HepG2 (cell line): Measurements from ENCODE around the gene TMEM183A. TPM values are rescaled to one million over a fixed set of nuclear protein-coding genes. Genes with fewer than 3 reads are reported as not detected.

Experiments
- ATAC-seq: fragments of 200-7000 bp; cut with Tn5 transposase; 3 replicates; pipeline ENCODE4 v1.9.1; 2020; ENCODE audit warnings: mild to moderate bottlenecking, moderate library complexity
- BruUV-seq: library from RNA; stranded (reverse); fragments of 400-500 nt; replicated peaks from 2 replicates; lab custom pipeline; 2021; lab: Mats Ljungman, UMichigan
- CTCF ChIA-PET: fragments of 300-600 bp; formaldehyde crosslinking; extraction: SDS; loops from one replicate; lab custom pipeline; 2021; ENCODE audit warnings: low total read pairs, inconsistent platforms, low intra/inter-chr PET ratio; lab: Yijun Ruan, JAX
- POLR2A ChIA-PET: fragments of 350-600 bp; sonication (Branson Sonifier 250); formaldehyde crosslinking; loops from one replicate; lab custom pipeline; 2020; ENCODE audit warnings: antibody characterized with exemption, inconsistent platforms; lab: Yijun Ruan, JAX
- DNase-seq: peaks from one replicate; pipeline ENCODE4 v3.0.0-alpha.2; 2015; ENCODE audit warnings: low spot score
- FAIRE-seq: peaks from 3 replicates; lab custom pipeline; 2011; peaks lifted over from hg19 to GRCh38; lab: Jason Lieb, UNC
- H2AFZ ChIP-seq: one replicate; pipeline ENCODE4 v1.6.1; 2011; ENCODE audit warnings: low read length, inconsistent platforms
- H3K27ac ChIP-seq: fragments of 300-600 bp; 3 replicates; pipeline ENCODE4 v1.8.0; 2011; ENCODE audit warnings: mixed run types, mild to moderate bottlenecking, mixed read lengths, low read length, inconsistent platforms; ENCODE audit not compliant: insufficient read depth; ENCODE audit errors: extremely low read length
- H3K27me3 ChIP-seq, 2 experiments: fragments of 200-600 bp in 1 of 2; 2 replicates in 1 of 2; 3 replicates in 1 of 2; pipeline versions ENCODE4 v1.6.0 to v1.8.0; 2011; ENCODE audit warnings: low read length in 2 of 2, mild to moderate bottlenecking in 2 of 2, moderate library complexity in 2 of 2, inconsistent platforms in 1 of 2; ENCODE audit not compliant: insufficient read depth in 2 of 2, control insufficient read depth in 1 of 2
- H3K36me3 ChIP-seq, 2 experiments: fragments of 200-600 bp in 1 of 2; replicated peaks in 1 of 2; 2 replicates in 1 of 2; 3 replicates in 1 of 2; pipeline versions ENCODE4 v1.5.1 to v1.8.0; 2011; ENCODE audit warnings: low read length in 2 of 2, inconsistent platforms in 1 of 2; ENCODE audit not compliant: insufficient read depth in 2 of 2, control insufficient read depth in 1 of 2
- H3K4me1 ChIP-seq: 2 replicates; pipeline ENCODE4 v1.5.1; 2012; ENCODE audit warnings: low read length, inconsistent platforms; ENCODE audit not compliant: insufficient read depth
- H3K4me2 ChIP-seq: 2 replicates; pipeline ENCODE4 v1.6.0; 2011; ENCODE audit warnings: low read depth, low read length, inconsistent platforms
- H3K4me3 ChIP-seq, 3 experiments: fragments of 200-600 bp in 1 of 3; sonication (generic), shearing (Covaris generic) in 1 of 3; replicated peaks in 1 of 3; 2 replicates each; pipeline ENCODE4 v1.5.1; 2011 to 2016; ENCODE audit warnings: low read length in 3 of 3, inconsistent platforms in 2 of 3, low read depth in 2 of 3, mild to moderate bottlenecking in 2 of 3, control low read depth in 1 of 3, mixed read lengths in 1 of 3; ENCODE audit not compliant: insufficient read depth in 1 of 3
- H3K79me2 ChIP-seq: one replicate; pipeline ENCODE4 v1.6.1; 2011; ENCODE audit warnings: low read length, inconsistent platforms; ENCODE audit not compliant: insufficient read depth
- H3K9ac ChIP-seq: 2 replicates; pipeline ENCODE4 v1.6.0; 2011; ENCODE audit warnings: mild to moderate bottlenecking, low read depth, low read length, inconsistent platforms; ENCODE audit not compliant: insufficient read depth
- H3K9me3 ChIP-seq: 2 replicates; pipeline ENCODE4 v1.5.1; 2012; ENCODE audit warnings: mild to moderate bottlenecking, low read length
- H4K20me1 ChIP-seq: 2 replicates; pipeline ENCODE4 v1.6.0; 2011; ENCODE audit warnings: inconsistent platforms, mild to moderate bottlenecking, low read length, moderate library complexity; ENCODE audit not compliant: insufficient read depth
- EHMT2 ChIP-seq: fragments of 200-600 bp; sonication (generic); IDR thresholded peaks from 2 replicates; pipeline ENCODE4 v1.7.0; 2017; ENCODE audit warnings: antibody characterized with exemption, low read depth, low read length, borderline replicate concordance
- GZF1 ChIP-seq: sonication (generic); formaldehyde crosslinking; IDR thresholded peaks from 2 replicates; pipeline ENCODE4 v1.5.1; 2020; ENCODE audit warnings: mild to moderate bottlenecking, missing genetic modification reagents
- HMG20B ChIP-seq: conservative IDR thresholded peaks from 2 replicates; pipeline ENCODE4 v1.6.1; 2016; ENCODE audit warnings: missing genetic modification reagents, missing compliant biosample characterization
- ZFP36 ChIP-seq: fragments of 150-350 bp; IDR thresholded peaks from 2 replicates; pipeline ENCODE4 v1.6.1; 2018; ENCODE audit warnings: borderline replicate concordance, low read length, low read depth; ENCODE audit not compliant: partially characterized antibody
- ZFX ChIP-seq: sonication (generic); formaldehyde crosslinking; IDR thresholded peaks from 2 replicates; pipeline ENCODE4 v1.4.0; 2020; ENCODE audit warnings: mild to moderate bottlenecking, low read depth, missing genetic modification reagents, moderate library complexity
- ZNF577 ChIP-seq: sonication (generic); formaldehyde crosslinking; IDR thresholded peaks from 2 replicates; pipeline ENCODE4 v1.4.0; 2020; ENCODE audit warnings: mild to moderate bottlenecking, low read depth, missing genetic modification reagents, borderline replicate concordance
- ZNF784 ChIP-seq: sonication (generic); formaldehyde crosslinking; IDR thresholded peaks from 2 replicates; pipeline ENCODE4 v1.5.1; 2020; ENCODE audit warnings: missing genetic modification reagents, mild to moderate bottlenecking, borderline replicate concordance
- ZNF792 ChIP-seq: IDR thresholded peaks from 2 replicates; pipeline ENCODE4 v1.6.1; 2016
- WGBS: methylation state at CpG from one replicate; pipeline ENCODE4 v1.1.6; 2017; ENCODE audit warnings: low lambda C conversion rate; 5-methylcytosine and 5-hydroxymethylcytosine counted together
- in situ Hi-C: cut with HindIII; loops from 2 replicates; pipeline ENCODE4 v1.10.0; 2017; ENCODE audit warnings: low pct_unique_long_range_greater_than_20kb; ENCODE audit not compliant: extremely low pct_ligation_motif_present
- intact Hi-C: fragments of 100-400 bp; cut with micrococcal nuclease; formaldehyde crosslinking; loops from one replicate; pipeline ENCODE4 v1.10.0; 2022; ENCODE audit not compliant: unreplicated experiment
- polyA plus RNA-seq, 8 experiments: library from polyadenylated mRNA; depleted of rRNA in 3 of 8; stranded (reverse) in 7 of 8; unstranded in 1 of 8; fragments of >200 nt; fragmentation: Illumina TruSeq in 4 of 8; extraction: Trizol in 4 of 8; gene quantifications; 2 replicates each; pipeline versions ENCODE4 v1.2.1 to v1.2.3, GENCODE V29; 2011 to 2016; ENCODE audit warnings: low read depth in 4 of 8, missing spikeins in 1 of 8, mixed read lengths in 1 of 8; ENCODE audit not compliant: insufficient read depth in 1 of 8
- total RNA-seq, 5 experiments: library from RNA; depleted of rRNA; stranded (reverse); fragments of >200 nt; fragmentation: Illumina TruSeq; extraction: Trizol; gene quantifications; 2 replicates each; pipeline ENCODE4 v1.2.3, GENCODE V29; 2016; ENCODE audit warnings: low read depth in 1 of 5

Gene TMEM183A
- total and polyA plus RNA-seq, 2 of the 13 experiments (the other 11 are each of a cell fraction or from before 2014, with no cell fraction given), result 59.7 to 82.0 TPM

- Histone ChIP-seq H3K4me2 (no peak overlapping the region), H3K9ac (no peak overlapping the region), H3K4me3 (no peak overlapping the region), H3K79me2 (no peaks in the 10 kb centered on the region), H4K20me1 (no peaks in the 10 kb centered on the region), H3K36me3 (no peaks in the 10 kb centered on the region), H3K4me1 (peaks cover 2% of the 10 kb centered on the region), H3K27me3 (peaks cover 0 to 6% of the 10 kb centered on the region in 2 experiments; a peak in 2 of 5 replicates), H3K27ac (no peak overlapping the region), H2AFZ (no peak overlapping the region), H3K9me3 (no peaks in the 10 kb centered on the region)
- in situ Hi-C loops, result no loop called here
- ChIA-PET CTCF (no interaction called here), POLR2A (no interaction called here)
- intact Hi-C loops, result no loop called here
- BruUV-seq, result no TSS peak
- ATAC-seq (no peak), FAIRE-seq (no peak), DNase-seq (no peak)
- 35% methylated on average over 3 of the region's 3 CpGs for WGBS
- TF ChIP-seq HMG20B (no peak), ZFP36 (no peak), ZNF577 (CRISPR knock-in tag) (no peak), GZF1 (no peak), ZFX (CRISPR knock-in tag) (no peak), ZNF792 (no peak), ZNF784 (CRISPR knock-in tag) (no peak), EHMT2 (no peak)
These were observed 59.8 kb downstream of the TMEM183A start for GRCh38 chr1:203066965-203067364.
